BLaER1 treated with 17β-estradiol and CSF1 and Interleukin-3, amounts not matched to agents 10 nM and 100 nM (cell line): ENCODE measurements around the gene CLDN7.
A peak's percentile ranks its signal among the peaks of the same experiment; 100 is the strongest.

Source experiments
- H3K27ac ChIP-seq, 11 experiments: shearing (Covaris generic); formaldehyde crosslinking; 2 replicates each; pipeline ENCODE4 v1.8.1; 2022
- H3K27me3 ChIP-seq, 11 experiments: shearing (Covaris generic); formaldehyde crosslinking; 2 replicates each; pipeline ENCODE4 v1.8.1; 2022
- H3K36me3 ChIP-seq, 11 experiments: shearing (Covaris generic); formaldehyde crosslinking; 2 replicates each; pipeline ENCODE4 v1.8.1; 2022
- H3K4me1 ChIP-seq, 10 experiments: shearing (Covaris generic); formaldehyde crosslinking; 2 replicates each; pipeline ENCODE4 v1.8.1; 2022
- H3K4me2 ChIP-seq, 11 experiments: shearing (Covaris generic); formaldehyde crosslinking; 2 replicates each; pipeline ENCODE4 v1.8.1; 2022
- H3K4me3 ChIP-seq, 10 experiments: shearing (Covaris generic); formaldehyde crosslinking; 2 replicates each; pipeline ENCODE4 v1.8.1; 2022
- H3K9ac ChIP-seq, 11 experiments: shearing (Covaris generic); formaldehyde crosslinking; 2 replicates each; pipeline ENCODE4 v1.8.1; 2022
- H3K9me3 ChIP-seq, 11 experiments: shearing (Covaris generic); formaldehyde crosslinking; replicated peaks in 1 of 11; 2 replicates each; pipeline ENCODE4 v1.8.1; 2022
- H4K20me1 ChIP-seq, 11 experiments: shearing (Covaris generic); formaldehyde crosslinking; 2 replicates each; pipeline ENCODE4 v1.8.1; 2022
- Cebpa-rat ChIP-seq, 11 experiments: shearing (Covaris generic); IDR thresholded peaks; 2 replicates each; pipeline ENCODE4 v1.8.1; 2022

CLDN7 gene

GRCh38 chr17:7304179-7304578 lies 41.9 kb upstream of the CLDN7 start:
- peaks cover 9 to 15% (median 11%) of the 10 kb centered on the region in 11 experiments for H4K20me1 ChIP-seq
- peaks cover 0 to 7% (median 2%) of the 10 kb centered on the region in 11 experiments; a peak in 17 of 22 replicates for H3K36me3 ChIP-seq
- no peak overlapping the region for H3K4me3 ChIP-seq
- no peak for TF ChIP-seq Cebpa-rat (IDR thresholded peaks at IDR 0.05)
- H3K27ac ChIP-seq, result no peak overlapping the region
- peaks cover 9 to 13% (median 11%) of the 10 kb centered on the region in 10 experiments for H3K4me1 ChIP-seq
- no peak overlapping the region for H3K4me2 ChIP-seq
- H3K27me3 ChIP-seq, result no peaks in the 10 kb centered on the region
- H3K9me3 ChIP-seq, result no peaks in the 10 kb centered on the region; a peak in 1 of 22 replicates
- no peak overlapping the region for H3K9ac ChIP-seq

GRCh38 chr17:7296189-7296861 lies 34.0 kb upstream of the CLDN7 start:
- Histone ChIP-seq H4K20me1 (peaks cover 0 to 16% (median 0%) of the 10 kb centered on the region in 11 experiments; a peak in 3 of 22 replicates), H3K36me3 (no peaks in the 10 kb centered on the region), H3K9me3 (no peaks in the 10 kb centered on the region), H3K4me3 (peak overlapping the region in 1 of 10 experiments; percentile 37; a peak in 3 of 20 replicates), H3K4me1 (peaks cover 15 to 41% (median 37%) of the 10 kb centered on the region in 10 experiments), H3K4me2 (peak overlapping the region; percentile 74 to 90 (median 82)), H3K27me3 (peaks cover 48 to 60% (median 52%) of the 10 kb centered on the region in 11 experiments), H3K9ac (peak overlapping the region in 5 of 11 experiments; percentile 33 to 52 (median 40); a peak in 7 of 22 replicates), H3K27ac (no peak overlapping the region)
- no peak for TF ChIP-seq Cebpa-rat (IDR thresholded peaks at IDR 0.05)

GRCh38 chr17:7295230-7296180 lies 33.2 kb upstream of the CLDN7 start:
- Histone ChIP-seq H3K27me3 (peaks cover 51 to 69% (median 59%) of the 10 kb centered on the region in 11 experiments), H3K36me3 (no peaks in the 10 kb centered on the region), H3K27ac (no peak overlapping the region), H3K4me3 (peak overlapping the region in 9 of 10 experiments; percentile 18 to 62 (median 43); a peak in 10 of 20 replicates), H3K9ac (peak overlapping the region in 3 of 11 experiments; percentile 34 to 59 (median 35); a peak in 4 of 22 replicates), H4K20me1 (peaks cover 0 to 16% (median 0%) of the 10 kb centered on the region in 11 experiments; a peak in 3 of 22 replicates), H3K9me3 (no peaks in the 10 kb centered on the region), H3K4me2 (peak overlapping the region; percentile 76 to 90 (median 82)), H3K4me1 (peaks cover 15 to 41% (median 37%) of the 10 kb centered on the region in 10 experiments)
- no peak for TF ChIP-seq Cebpa-rat (IDR thresholded peaks at IDR 0.05)

GRCh38 chr17:7294614-7295153 lies 32.4 kb upstream of the CLDN7 start, which contains the start of gene YBX2:
Gene YBX2, minus strand, starts transcription at chr17:7294639. Its CDS starts 139 bp downstream, at chr17:7294500.
- H3K27me3 ChIP-seq, result peaks cover 51 to 75% (median 63%) of the 10 kb centered on the region in 11 experiments
- peaks cover 15 to 41% (median 37%) of the 10 kb centered on the region in 10 experiments for H3K4me1 ChIP-seq
- peaks cover 0 to 16% (median 0%) of the 10 kb centered on the region in 11 experiments; a peak in 3 of 22 replicates for H4K20me1 ChIP-seq
- no peak within 1 kb of the TSS for H3K27ac ChIP-seq
- H3K4me2 ChIP-seq, result peak within 1 kb of the TSS; percentile 76 to 90 (median 82)
- no peaks in the 10 kb centered on the region for H3K36me3 ChIP-seq
- peak within 1 kb of the TSS in 2 of 11 experiments; percentile 42 to 59; a peak in 3 of 22 replicates for H3K9ac ChIP-seq
- TF ChIP-seq Cebpa-rat (IDR thresholded peaks at IDR 0.05), result no peak
- H3K4me3 ChIP-seq, result peak within 1 kb of the TSS; percentile 18 to 62 (median 44); a peak in 14 of 20 replicates
- H3K9me3 ChIP-seq, result no peaks in the 10 kb centered on the region

- Histone ChIP-seq H3K27ac (no peak overlapping the region), H3K27me3 (peaks cover 51 to 75% (median 63%) of the 10 kb centered on the region in 11 experiments), H3K4me3 (no peak overlapping the region; a peak in 1 of 20 replicates), H4K20me1 (peaks cover 0 to 16% (median 0%) of the 10 kb centered on the region in 11 experiments; a peak in 3 of 22 replicates), H3K4me2 (peak overlapping the region in 9 of 11 experiments; percentile 76 to 90 (median 82); a peak in 14 of 22 replicates), H3K9me3 (no peaks in the 10 kb centered on the region), H3K4me1 (peaks cover 15 to 41% (median 37%) of the 10 kb centered on the region in 10 experiments), H3K9ac (no peak overlapping the region), H3K36me3 (no peaks in the 10 kb centered on the region)
- TF ChIP-seq Cebpa-rat (IDR thresholded peaks at IDR 0.05), result no peak
Observed at GRCh38 chr17:7293816-7294613, 31.7 kb upstream of the CLDN7 start.

GRCh38 chr17:7293159-7293558 lies 30.9 kb upstream of the CLDN7 start:
- Histone ChIP-seq H3K4me1 (peaks cover 15 to 41% (median 37%) of the 10 kb centered on the region in 10 experiments), H3K27ac (no peak overlapping the region), H3K27me3 (peaks cover 51 to 79% (median 63%) of the 10 kb centered on the region in 11 experiments), H3K36me3 (no peaks in the 10 kb centered on the region), H3K9me3 (no peaks in the 10 kb centered on the region), H3K4me3 (no peak overlapping the region), H4K20me1 (peaks cover 0 to 16% (median 0%) of the 10 kb centered on the region in 11 experiments; a peak in 3 of 22 replicates), H3K9ac (no peak overlapping the region), H3K4me2 (peak overlapping the region in 5 of 11 experiments; percentile 2 to 76 (median 14); a peak in 7 of 22 replicates)
- no peak for TF ChIP-seq Cebpa-rat (IDR thresholded peaks at IDR 0.05)

GRCh38 chr17:7292729-7293128 lies 30.5 kb upstream of the CLDN7 start:
- Histone ChIP-seq H3K27ac (no peak overlapping the region), H3K36me3 (no peaks in the 10 kb centered on the region), H3K9me3 (no peaks in the 10 kb centered on the region), H3K9ac (no peak overlapping the region), H3K4me2 (peak overlapping the region in 5 of 11 experiments; percentile 2 to 76 (median 14); a peak in 8 of 22 replicates), H3K4me3 (no peak overlapping the region), H3K27me3 (peaks cover 51 to 83% (median 63%) of the 10 kb centered on the region in 11 experiments), H4K20me1 (peaks cover 0 to 16% (median 0%) of the 10 kb centered on the region in 11 experiments; a peak in 3 of 22 replicates), H3K4me1 (peaks cover 15 to 41% (median 37%) of the 10 kb centered on the region in 10 experiments)
- TF ChIP-seq Cebpa-rat (IDR thresholded peaks at IDR 0.05), result no peak
